ENCODE results near the gene BANP. TPM values are rescaled to one million over a fixed set of nuclear protein-coding genes. Genes with fewer than 3 reads are reported as not detected.
"Not testable (repeated sequence)": the region's sequence is repeated elsewhere in the genome, so short reads cannot be mapped to it uniquely, and the experiment has no call there.

The BANP gene
- total RNA-seq, 1 experiment from 2014 or later = 22.6 TPM

GRCh38 chr16:87933140-87933495 lies 18.1 kb upstream of the BANP start:
- intact Hi-C loops (cut with micrococcal nuclease; ENCODE audit: unreplicated experiment) (no loop called here), in situ Hi-C loops (cut with HindIII; ENCODE audit: low pct_unique_long_range_greater_than_20kb, low sequenced_read_pairs) (no loop called here)
- no peaks in the 10 kb centered on the region for H3K4me1 ChIP-seq (ENCODE audit: control insufficient read depth, insufficient read depth, low read length)
- TF ChIP-seq SIN3A (IDR thresholded peaks at IDR 0.05; ENCODE audit: borderline replicate concordance, insufficient read depth, low read depth, low read length) = no peak
- no peak for TF ChIP-seq TCF7L2 (IDR thresholded peaks at IDR 0.05; ENCODE audit: low read depth, low read length)
- TF ChIP-seq REST (IDR thresholded peaks at IDR 0.05; ENCODE audit: insufficient read depth in 1 of 2, low read depth in 2 of 2, low read length in 1 of 2) = no peak
- no peak for TF ChIP-seq CTCF (IDR thresholded peaks at IDR 0.05)
- H3K4me3 ChIP-seq (ENCODE audit: low read depth in 2 of 2, low read length in 2 of 2) = no peak overlapping the region
- H3K36me3 ChIP-seq (ENCODE audit: control insufficient read depth, insufficient read depth, low read length) = no peaks in the 10 kb centered on the region
- ATAC-seq = no peak
- H3K9me3 ChIP-seq (ENCODE audit: control insufficient read depth, insufficient read depth, low read depth, low read length) = no peaks in the 10 kb centered on the region
- H3K27me3 ChIP-seq (ENCODE audit: control insufficient read depth, insufficient read depth, low read length) = no peaks in the 10 kb centered on the region
- no peak for DNase-seq (ENCODE audit: low read depth, low spot score)
- H3K27ac ChIP-seq (ENCODE audit: low read length) = no peak overlapping the region
- BruUV-seq (replicated peaks) = no TSS peak
- ChIA-PET CTCF (no interaction called here), POLR2A (no interaction called here)

- H3K27me3 ChIP-seq (ENCODE audit: control insufficient read depth, insufficient read depth, low read length); DNase-seq (ENCODE audit: low read depth, low spot score); CTCF ChIA-PET; BruUV-seq (replicated peaks); H3K4me1 ChIP-seq (ENCODE audit: control insufficient read depth, insufficient read depth, low read length); H3K27ac ChIP-seq (ENCODE audit: low read length); H3K9me3 ChIP-seq (ENCODE audit: control insufficient read depth, insufficient read depth, low read depth, low read length); H3K4me3 ChIP-seq (ENCODE audit: low read depth in 2 of 2, low read length in 2 of 2); in situ Hi-C loops (cut with HindIII; ENCODE audit: low pct_unique_long_range_greater_than_20kb, low sequenced_read_pairs); POLR2A ChIA-PET; intact Hi-C loops (cut with micrococcal nuclease; ENCODE audit: unreplicated experiment); H3K36me3 ChIP-seq (ENCODE audit: control insufficient read depth, insufficient read depth, low read length); ATAC-seq: not testable (repeated sequence)
These were observed 16.3 kb upstream of the BANP start for GRCh38 chr16:87934752-87935425.

- not testable (repeated sequence) for BruUV-seq (replicated peaks)
These were observed 15.2 kb upstream of the BANP start for GRCh38 chr16:87936016-87936374.

More at GRCh38 chr16:87936016-87936374, 15.2 kb upstream of the BANP start:
- CTCF ChIA-PET; H3K27ac ChIP-seq (ENCODE audit: low read length); ATAC-seq; H3K4me1 ChIP-seq (ENCODE audit: control insufficient read depth, insufficient read depth, low read length); H3K4me3 ChIP-seq (ENCODE audit: low read depth in 2 of 2, low read length in 2 of 2); H3K9me3 ChIP-seq (ENCODE audit: control insufficient read depth, insufficient read depth, low read depth, low read length); H3K36me3 ChIP-seq (ENCODE audit: control insufficient read depth, insufficient read depth, low read length); H3K27me3 ChIP-seq (ENCODE audit: control insufficient read depth, insufficient read depth, low read length); DNase-seq (ENCODE audit: low read depth, low spot score); in situ Hi-C loops (cut with HindIII; ENCODE audit: low pct_unique_long_range_greater_than_20kb, low sequenced_read_pairs); intact Hi-C loops (cut with micrococcal nuclease; ENCODE audit: unreplicated experiment): not testable (repeated sequence)
- POLR2A ChIA-PET = interaction anchor here (0.6 kb wide), 1 partner anchor 8 kb away, joined by 4 read pairs; no protein-coding TSS in a partner anchor
